T1000 (cell line): ENCODE data around the gene CPNE2.
"Not testable (repeated sequence)": the region's sequence is repeated elsewhere in the genome, so short reads cannot be mapped to it uniquely, and the experiment has no call there.

ENCODE experiments used
- DNase-seq: peaks from one replicate; lab custom pipeline; 2025; ENCODE audit warnings: mixed read lengths; lab: John Stamatoyannopoulos, UW

The CPNE2 gene

DNA sequence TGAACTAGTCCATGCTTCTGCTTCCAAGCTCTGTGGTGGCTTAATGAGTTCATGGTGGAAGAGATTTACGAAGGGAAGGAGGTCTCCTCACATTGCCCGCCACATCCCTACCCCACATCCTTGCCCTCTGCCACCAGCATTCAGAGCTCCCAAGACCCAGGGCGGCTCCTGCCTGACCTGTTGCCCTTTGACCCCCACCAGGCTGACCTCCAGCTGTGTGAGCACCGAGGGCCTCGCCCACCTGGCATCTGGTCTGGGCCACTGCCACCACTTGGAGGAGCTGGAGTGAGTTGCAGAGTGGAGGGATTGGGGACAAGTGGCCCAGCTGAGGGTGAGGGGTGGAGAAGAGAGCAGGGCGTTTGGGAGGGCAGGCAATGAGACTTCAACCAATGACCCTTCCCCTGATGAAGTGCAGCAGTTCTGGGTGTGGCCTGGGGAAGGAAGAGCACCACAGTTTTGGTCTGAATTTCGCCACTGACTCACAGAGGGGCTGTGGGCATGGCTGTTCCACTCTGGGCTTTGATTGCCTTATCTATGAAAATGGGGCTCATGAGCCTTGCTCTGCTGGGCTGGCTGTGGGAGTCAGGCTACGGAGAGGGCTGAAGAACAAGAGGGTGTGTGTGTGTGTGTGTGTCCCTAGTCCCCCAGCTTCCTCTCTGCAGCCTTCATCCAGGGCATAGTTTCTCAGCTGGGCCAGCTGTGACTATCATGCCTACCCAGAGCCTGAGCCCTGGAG, 22.6 kb upstream of the CPNE2 start:
- DNase-seq = no peak

- no peak for DNase-seq
These were observed 22.0 kb upstream of the CPNE2 start for GRCh38 chr16:57070424-57070823.

- DNase-seq = not testable (repeated sequence)
These were observed 21.2 kb upstream of the CPNE2 start for GRCh38 chr16:57071081-57071732.

GRCh38 chr16:57071831-57072582, 20.4 kb upstream of the CPNE2 start:
- DNase-seq = no peak

DNA sequence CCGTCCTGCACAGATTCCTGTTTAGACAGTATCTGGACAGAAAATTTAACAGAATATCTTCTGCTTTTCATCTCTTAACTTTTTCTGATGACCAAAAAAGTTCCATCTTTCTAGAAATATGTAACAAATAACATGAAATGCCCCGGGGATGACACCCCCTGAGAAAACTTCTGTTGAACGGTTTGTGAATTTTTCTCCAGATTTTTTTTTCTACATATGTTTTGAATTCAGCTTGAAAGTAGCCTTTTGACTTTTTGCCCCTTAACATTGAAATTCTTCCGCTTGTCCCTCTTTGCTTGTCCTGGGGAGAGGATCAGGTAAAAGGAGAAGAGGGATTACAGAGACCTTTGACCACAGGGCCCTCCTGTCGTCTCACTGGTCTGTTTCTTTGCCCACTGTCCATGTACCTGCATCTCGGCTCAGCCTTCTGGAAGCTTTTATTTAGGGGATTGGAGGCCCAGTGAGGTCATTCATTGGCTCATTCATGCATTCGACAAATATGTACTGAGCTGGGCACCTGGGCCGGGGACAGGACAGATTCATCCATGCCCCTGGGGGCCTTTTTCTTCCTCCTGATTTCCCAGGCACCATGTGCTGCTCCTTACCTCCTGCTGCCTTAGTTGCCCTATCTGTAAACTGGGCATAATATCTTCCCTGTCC, 19.6 kb upstream of the CPNE2 start:
- no peak for DNase-seq

GRCh38 chr16:57077714-57078113, 14.7 kb upstream of the CPNE2 start:
- no peak for DNase-seq

- DNase-seq = no peak
These were observed 10.6 kb upstream of the CPNE2 start for GRCh38 chr16:57081744-57082143.

DNA sequence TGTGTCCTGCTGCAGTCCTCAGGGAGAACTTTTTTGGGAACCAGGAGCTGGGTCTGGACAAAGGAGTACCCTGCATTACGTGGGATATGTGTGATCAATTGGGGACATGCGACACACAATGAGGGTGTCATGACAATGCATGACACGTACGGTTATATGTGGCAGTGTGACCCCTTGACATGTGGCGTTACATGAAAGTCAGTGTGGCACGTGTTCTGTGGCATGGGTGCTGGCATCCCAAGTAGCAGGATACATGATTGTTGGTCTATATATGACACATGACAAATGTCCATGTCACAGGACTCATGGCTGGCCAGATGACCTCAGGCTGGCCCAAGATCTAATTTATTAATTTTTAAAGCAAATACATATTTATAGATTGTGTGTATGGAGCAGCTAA, 9.7 kb upstream of the CPNE2 start:
- DNase-seq = no peak

- DNase-seq = no peak
These were observed 8.8 kb upstream of the CPNE2 start for GRCh38 chr16:57083485-57084126.

GRCh38 chr16:57084257-57084770, 8.1 kb upstream of the CPNE2 start:
- DNase-seq = peak; percentile 41

DNA sequence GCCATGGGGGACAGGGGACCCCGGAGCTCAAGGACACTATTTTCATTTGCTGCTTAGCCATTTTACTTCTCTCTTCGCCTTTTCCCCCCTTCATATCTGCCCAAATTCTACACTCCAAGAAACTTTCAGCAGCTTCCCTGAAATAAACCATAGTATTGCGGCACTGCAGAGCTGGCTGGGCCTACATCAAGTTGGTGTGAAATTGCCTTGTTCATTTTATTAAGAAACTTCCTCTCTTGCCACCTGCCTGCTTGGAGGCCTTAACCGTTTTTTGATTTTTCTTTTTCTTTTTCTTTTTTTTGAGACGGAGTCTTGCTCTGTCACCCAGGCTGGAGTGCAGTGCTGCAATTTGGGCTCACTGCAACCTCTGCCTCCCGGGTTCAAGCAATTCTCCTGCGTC, 7.4 kb upstream of the CPNE2 start:
- DNase-seq = no peak

DNA sequence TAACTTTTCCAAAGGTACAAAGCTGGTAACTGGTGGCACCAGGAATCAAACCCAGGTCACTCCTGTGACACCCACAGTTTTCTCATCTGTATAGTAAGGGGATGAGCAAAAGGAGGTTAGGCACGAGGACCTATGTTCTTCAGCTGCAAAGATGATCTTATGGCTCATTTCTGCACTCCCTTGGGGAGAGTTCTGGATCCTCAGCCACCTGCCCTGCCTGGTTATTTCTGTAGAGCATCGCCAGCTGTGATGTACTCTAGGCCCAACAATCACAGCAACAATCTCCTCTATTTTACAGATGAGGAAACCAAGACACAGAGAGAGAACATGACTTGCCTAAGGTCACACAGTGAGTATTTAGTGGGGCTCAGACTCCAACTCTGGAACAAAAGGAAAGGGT, 5.4 kb upstream of the CPNE2 start:
- no peak for DNase-seq

DNA sequence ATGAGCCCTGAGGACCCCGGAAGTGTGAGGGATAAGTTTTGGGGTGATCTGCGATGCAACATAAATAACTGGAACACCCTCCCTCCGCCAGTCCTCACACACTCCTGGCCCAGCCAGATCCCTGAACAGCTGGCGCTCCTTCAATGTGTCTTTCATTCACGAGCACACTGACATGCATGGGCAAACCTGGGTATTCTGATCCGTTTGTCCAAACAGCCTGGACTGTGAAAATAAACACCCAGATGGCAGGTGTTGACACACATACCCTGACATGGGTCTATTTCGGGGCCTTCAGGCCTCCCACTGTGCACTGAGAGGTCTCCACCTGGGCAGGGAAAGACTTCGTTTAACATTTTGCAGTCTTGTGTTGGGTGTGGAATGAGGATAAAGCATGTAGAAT, 3.0 kb upstream of the CPNE2 start:
- DNase-seq = no peak

GRCh38 chr16:57091200-57091974, 996 bp upstream of the CPNE2 start:
- peak; percentile 45 for DNase-seq

GRCh38 chr16:57092786-57093411, 516 bp downstream of the CPNE2 start:
- no peak for DNase-seq

DNA sequence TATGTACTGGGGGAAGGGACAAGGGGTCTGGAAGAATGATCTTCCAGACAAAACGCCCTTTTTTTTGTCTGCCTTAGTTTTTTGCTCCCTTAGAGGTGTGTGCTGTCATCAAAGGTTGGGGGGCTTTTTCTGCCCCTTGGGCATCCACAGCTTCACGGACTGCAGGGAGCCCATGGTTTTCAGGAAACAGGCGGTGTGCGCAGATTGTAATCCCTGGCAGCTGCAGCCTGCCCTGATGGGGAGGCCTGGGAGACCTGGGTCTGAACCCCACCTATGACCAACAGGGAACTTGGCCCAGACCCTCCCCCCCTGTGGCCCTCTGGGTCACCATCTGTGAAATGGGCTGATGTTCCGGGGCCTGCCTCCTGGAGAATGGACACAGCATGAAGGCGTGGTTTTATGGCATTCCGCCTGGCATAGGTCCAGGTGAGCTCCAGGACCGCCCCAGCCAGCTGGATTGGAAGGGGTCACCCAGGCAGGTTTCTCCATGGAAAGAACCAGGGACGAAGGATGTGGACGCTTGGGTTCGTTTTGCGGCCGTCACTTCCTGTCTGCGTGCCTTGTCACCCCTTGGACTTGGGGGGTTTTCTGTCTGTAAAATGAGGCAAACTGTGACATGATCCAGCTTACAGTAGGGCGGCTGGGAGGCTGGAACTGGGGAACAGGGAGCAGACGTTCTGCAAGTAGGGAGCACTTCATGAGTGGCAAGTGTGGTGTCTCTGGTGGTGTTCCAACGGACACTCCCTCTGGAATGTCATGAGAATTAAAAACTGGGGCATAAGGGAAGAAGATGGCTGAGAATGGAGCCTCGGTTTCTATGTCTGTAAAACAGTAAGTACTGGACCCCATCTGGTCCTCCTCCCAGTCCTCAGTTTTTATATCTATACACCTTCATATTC, 1.5 kb downstream of the CPNE2 start:
- no peak for DNase-seq

GRCh38 chr16:57094911-57095310, 2.5 kb downstream of the CPNE2 start:
- DNase-seq = no peak

GRCh38 chr16:57096192-57096591, 3.8 kb downstream of the CPNE2 start:
- no peak for DNase-seq

DNA sequence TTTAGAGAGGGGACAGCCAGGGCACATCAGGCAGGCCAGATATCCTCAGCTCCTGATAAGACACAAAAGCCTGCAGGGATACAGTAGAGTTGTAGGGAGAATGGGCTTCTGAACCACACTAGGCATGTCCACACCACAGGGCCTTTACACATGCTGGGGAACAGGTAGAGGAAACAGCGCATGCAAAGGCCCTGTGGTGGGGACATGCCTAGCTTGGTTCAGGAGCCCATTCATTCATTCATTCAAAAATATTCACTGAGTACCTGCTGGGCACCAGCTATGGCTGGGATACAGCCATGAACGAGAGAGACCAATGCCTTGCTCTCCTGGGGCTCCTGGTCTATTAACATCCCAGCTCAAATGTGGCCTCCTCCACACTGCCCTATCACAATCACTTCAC, 4.4 kb downstream of the CPNE2 start:
- DNase-seq = no peak
